SK-N-DZ (cell line): ENCODE measurements around the gene GALNTL6.
"Not testable (repeated sequence)": the region's sequence is repeated elsewhere in the genome, so short reads cannot be mapped to it uniquely, and the experiment has no call there.

ENCODE experiments used
- DNase-seq: peaks from one replicate; pipeline ENCODE4 v3.0.0-alpha.2; 2015; ENCODE audit warnings: low spot score

Gene GALNTL6

DNA sequence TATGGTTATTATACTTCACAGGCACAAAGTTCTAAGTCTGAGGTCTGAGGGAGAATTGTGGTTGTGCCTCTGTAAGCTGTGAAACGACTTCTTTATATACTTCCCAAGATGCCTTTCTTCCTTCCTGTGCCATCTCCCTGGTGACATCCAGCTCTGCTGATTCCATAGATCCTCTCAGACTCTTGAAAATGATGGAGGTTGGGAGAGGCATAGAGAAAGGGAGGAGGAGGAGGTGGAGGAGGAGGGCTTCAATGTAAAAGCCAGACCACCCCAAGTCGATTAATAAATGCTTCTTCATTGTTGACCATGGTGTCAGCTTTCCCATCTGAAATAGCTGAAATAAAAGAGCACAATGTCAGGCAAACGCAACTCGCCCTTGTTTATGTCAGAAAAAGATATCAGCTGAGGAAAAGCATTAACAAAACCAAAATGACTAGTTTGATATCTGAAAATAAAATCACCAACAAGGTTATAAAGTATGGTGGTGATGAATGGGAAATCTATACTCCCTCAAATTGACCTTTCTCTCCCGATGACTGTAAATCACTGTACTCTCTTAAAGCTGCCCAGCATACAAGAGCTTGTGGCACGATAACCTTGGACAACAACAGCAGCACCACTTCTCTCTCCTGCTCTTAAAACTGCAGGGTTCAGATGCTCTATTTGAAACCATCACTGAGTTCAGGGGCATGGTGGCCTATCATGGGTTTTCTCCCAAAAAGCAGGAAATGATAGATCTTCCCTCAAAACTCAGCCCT, 1125.0 kb downstream of the GALNTL6 start:
- no peak for DNase-seq

DNA sequence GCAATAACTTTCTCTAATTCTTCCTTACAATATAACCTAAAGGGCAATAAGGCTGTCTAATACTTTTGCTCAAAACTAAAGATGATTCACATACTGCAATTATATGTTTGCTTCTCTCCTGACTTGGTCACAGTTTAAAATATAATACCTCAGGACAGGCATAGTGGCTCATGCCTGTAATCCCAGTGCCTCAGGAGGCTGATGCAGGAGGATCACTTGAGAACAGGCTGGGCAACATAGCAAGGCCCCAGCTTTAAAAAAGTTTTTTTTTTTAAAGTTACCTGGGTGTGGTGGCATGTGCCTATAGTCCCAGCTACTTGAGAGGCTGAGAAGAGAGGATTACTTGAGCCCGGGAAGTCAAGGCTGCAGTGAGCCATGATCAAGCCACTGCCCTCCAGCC, 1125.7 kb downstream of the GALNTL6 start:
- no peak for DNase-seq

DNA sequence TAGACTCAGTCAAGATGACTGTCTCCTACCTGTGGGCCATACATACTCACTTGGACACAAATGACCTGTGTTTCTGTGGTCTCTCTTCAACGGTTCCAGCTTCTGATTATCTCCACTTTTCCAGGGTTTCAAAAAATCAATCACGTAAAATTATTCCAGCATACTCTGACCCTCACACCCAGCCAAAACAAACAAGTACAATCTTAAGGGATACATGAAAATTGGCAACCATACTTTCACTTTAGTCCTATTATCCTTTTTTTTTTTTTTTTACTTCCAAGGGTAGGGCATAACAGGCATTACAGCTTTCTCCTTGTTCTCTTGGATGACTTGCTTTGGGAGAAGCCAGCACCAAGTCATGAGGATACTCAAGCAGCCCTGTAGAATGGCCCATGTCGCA, 1129.6 kb downstream of the GALNTL6 start:
- DNase-seq: no peak

DNA sequence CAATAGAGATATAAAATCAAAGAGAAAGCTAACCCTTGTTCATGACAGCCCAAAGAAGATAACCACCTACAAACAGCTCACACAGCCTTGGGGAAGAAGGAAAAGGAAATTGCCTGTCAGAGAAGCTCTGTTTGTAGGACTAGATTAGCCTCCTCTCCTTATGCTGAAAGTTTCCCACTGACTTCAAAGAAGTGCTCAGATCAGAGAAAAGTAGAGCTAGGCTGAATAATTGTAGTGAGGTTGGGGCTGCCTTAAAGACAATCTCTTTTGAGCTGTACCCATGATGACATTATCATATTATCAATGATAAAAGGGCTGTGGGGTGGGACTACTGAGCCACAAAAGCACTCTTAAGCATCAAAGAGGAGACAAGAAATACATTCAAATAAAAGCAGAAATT, 1132.4 kb downstream of the GALNTL6 start:
- DNase-seq: no peak

DNA sequence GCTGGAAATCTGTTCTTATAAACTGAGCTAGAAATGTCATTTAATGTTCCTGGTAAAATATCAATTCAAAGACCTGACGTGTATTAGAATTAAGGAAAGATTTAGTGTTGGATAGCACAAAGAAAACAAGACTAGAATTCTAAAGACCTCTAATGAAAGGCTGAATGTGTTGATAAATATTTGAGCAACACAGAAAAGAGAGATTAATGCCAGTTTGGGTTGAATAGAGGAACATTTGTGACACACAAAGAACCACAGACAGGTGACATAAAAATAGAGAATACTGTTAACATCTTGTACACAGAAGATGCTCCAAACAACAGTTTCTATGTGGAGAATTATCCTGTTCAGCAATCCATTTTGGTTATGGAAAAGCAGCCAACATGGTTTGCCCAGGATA, 1133.3 kb downstream of the GALNTL6 start:
- no peak for DNase-seq

DNA sequence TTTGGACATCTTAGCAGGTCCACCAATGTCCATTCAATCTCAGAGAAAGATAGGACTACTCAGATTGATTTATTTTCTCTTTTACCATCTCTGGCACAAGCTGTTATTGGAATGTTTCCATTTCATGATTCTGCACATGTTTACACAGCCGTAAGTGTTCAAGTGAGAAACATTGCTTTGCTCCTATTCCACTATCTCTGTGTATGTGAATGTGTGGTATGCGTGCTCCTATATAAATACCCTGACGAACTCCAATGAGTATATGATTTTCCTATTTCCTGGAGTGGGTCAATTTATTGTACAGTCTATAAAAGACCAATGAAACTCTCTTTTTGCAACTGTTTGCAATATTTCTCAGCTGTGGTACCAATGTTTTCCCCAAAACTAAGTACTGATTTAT, 1134.4 kb downstream of the GALNTL6 start:
- no peak for DNase-seq

DNA sequence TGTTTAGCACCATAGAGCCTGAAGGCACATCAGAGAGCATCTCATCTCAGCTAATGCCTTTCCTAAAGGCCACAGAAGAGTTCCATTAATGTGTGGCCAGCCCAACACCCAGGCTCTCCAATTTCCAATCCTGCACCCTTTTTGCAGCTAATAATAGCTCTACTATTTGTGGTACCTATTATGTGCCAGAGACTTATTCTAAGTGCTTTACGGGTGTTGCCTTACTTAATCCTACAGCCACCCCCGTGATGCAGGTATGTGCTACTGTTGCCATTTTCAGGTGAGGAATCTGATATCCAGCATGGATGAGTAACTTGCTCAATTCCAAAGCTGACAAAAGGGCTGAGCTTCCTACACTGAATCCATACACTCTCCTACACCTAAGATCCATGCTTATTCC, 1137.8 kb downstream of the GALNTL6 start:
- DNase-seq: no peak

DNA sequence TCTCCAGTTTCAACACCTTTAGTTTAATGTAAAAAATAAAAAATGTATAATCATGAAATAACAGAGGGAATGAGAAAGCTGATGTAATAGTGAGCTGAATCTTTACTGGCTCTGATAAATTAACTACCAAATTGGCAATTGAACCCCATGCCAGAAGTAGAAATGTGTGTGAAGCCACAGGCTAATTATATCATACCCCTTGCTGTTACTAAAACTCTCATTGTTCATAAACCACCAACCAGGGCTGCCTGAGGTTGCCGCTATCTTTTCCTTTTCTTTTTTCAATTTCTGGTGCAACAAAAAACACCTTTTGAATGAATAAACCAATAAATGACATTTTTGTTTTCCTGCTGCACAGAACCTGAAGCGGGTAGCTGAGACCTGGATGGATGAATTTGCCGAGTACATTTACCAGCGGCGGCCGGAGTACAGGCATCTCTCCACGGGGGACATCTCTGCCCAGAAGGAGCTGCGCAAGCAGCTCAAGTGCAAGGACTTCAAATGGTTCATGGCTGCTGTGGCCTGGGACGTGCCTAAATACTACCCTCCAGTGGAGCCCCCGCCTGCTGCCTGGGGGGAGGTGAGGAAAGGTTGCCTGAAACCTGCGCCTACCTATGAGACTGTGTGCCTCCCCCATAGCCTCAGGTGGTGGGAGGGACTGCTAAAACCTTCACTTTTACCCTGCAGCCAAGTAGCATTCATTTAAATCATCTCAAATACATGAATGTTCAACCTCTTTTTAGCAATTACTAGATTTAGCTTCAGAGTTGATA, 1138.7 kb downstream of the GALNTL6 start:
- no peak for DNase-seq

DNA sequence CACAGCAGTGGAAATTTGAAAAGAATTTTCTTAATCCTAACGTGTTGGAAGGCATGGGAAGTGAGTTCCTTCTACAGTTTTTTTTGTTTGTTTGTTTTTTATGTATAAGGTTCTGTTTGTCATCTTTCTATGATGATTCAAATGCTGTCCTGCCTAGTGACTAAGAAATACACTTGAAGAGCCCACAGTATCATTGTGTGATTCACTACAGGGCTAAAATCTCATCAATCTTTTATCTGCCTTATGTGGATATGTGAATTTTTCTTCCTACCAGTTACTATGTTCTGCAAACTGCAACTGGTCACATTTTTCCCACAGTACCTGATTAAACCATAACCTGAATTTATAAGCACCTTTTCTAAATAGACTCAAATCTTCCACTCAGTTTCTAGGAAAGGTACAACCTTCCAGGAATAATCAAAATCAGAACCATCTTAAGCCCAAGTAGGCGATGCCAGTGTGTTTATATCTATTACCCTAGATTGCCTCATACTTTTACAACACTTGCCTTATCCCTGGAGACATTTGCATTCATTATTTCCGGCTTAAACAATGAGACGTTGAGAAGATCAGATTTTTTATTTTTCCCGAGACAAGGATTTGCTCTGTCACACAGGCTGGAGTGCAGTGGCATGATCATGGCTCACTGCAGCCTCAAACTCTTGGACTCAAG, 1140.8 kb downstream of the GALNTL6 start:
- DNase-seq: no peak

DNA sequence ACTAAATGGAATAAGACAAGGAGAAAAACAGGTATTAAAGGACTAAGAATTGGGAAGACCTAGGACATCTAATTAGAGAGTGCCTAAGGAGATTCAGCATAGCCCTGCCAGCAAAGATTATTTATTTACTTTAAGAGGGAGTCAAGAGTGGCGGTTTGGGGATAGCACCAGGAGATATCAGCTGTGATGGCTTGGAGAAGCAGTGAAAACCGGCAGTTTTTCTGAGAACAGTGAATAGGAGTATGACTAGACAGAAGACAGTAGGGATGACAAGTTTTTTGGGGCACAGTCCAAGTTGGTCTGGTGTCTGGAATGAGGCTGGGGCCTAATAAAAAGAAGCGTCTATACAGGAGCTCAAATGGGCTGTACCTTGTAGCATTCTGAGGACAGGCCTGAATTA, 1143.1 kb downstream of the GALNTL6 start:
- DNase-seq: not testable (repeated sequence)

DNA sequence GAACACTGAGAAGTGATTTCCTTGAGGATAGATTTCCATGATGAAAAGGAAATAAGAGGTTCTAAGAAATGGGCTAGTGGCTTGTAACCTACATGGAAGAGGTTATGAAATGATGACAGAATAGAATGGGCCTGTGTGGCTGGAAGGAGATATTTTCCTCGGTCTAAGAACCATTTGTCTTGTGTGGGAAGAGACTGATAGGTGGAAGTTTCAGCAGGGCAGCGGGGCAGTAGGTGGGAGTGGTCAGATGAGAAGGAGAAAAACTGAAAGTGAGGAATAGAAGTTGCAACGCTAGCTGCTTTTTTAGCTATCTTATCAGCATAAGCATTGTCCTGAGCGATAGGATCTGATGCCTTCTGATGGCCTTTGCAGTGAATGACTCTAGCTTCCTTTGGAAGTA, 1144.0 kb downstream of the GALNTL6 start:
- no peak for DNase-seq

DNA sequence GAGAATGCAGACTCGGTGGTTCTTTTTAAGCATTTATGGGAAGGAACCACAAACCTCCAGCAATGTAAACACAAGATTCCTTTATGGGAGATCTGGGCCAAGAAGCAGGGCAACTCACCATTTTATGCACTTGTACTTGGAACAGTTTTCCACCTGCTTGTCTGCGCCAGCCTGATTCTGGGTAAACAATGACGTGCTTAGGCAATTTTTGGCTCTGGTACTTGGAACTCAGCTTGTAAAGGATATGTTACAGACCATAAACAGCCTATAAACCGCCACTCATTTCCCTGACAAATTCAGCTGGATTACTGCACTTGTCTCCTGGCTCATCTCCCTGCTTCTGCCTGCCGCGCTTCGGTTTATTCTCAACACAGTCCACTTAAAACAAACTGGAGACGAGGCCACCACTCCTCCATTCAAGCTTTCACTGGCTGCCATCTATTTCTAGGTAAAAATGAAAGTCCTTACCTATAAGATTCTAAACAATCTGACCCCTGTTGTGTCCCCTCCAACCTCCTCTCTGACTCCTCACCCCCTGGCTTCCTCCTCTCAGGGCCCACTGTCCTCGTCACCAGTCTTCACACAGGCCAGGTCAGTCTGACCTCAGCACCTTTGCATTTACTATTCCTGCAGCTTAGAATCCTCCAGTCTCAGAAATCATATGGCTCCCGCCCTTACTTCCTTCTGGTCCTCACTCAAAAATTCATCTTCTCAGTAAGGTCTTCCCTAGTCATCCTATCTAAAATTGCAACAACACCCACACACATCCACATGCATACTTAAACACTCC, 1149.6 kb downstream of the GALNTL6 start:
- DNase-seq: no peak

DNA sequence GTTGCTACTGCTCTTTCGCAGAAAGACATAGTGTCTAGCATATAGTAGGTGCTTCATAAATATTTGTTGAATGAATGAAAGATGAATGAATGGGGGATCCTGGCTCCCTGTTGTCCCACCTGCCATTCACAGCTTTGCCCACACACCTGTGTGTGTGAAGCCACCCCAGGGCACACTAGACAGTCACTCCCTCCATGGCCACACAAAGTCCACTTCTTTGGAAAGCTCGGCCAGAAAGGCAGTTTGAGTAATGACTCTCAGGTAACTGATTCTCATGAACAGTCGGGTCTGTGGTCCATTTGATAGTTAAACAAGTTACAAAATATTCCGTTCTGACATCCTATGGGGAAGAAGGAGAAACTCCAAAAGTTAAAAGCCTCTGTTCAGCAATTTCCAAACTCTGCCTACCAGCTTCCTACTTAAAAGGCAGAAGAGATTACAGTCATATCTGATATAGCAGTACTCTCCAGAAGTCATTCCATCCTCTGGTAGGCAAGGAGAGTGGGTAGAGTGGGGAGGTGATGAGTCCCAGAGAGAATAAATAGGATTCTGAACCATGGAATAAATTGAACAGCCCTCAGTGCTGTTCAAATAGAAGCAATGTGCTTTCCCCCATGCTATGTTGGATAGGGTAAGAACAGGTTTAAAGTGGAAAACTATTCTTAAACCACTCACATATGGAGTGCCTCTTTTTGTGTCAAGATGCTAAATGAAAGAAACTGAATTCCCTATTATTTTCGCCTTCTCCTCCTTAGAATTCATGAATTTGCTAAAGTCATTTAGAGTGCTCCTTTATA, 1150.5 kb downstream of the GALNTL6 start:
- DNase-seq: no peak

DNA sequence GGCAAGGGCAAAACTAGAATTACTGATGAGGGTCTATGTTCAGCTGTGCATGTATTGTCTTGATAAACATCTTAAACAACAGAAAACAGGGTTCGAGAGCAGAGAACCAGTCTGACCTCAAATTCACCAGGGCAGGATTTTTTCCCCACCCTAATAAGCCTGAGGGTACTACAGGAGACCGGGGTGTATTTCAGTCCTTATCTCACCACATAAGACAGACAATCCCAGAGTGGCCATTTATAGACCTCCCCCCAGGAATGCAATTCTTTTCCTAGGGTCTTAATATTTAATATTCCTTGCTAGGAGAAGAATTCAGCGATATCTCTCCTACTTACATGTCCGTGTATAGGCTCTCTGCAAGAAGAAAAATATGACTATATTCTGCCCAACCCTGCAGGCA, 1157.0 kb downstream of the GALNTL6 start:
- DNase-seq: not testable (repeated sequence)

DNA sequence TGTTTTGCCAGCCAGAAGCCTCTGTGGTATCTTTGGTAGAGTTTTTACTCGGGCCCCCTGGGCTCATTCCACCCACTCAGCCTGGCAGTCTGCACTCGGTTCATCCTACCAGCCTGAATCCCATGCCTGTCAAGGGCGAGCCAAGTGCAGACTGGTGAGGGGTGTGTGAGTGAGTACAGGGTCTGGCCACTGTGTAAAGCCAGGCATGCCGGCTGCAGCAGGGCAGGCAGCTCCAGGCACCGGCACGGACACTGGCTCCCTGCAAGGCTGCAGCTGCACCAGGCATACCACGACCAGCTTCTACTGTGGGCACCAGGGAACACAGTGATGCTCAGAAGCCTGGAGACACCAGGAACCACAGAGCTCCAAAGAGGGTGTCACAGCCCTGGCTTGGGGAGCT, 1161.4 kb downstream of the GALNTL6 start:
- no peak for DNase-seq

DNA sequence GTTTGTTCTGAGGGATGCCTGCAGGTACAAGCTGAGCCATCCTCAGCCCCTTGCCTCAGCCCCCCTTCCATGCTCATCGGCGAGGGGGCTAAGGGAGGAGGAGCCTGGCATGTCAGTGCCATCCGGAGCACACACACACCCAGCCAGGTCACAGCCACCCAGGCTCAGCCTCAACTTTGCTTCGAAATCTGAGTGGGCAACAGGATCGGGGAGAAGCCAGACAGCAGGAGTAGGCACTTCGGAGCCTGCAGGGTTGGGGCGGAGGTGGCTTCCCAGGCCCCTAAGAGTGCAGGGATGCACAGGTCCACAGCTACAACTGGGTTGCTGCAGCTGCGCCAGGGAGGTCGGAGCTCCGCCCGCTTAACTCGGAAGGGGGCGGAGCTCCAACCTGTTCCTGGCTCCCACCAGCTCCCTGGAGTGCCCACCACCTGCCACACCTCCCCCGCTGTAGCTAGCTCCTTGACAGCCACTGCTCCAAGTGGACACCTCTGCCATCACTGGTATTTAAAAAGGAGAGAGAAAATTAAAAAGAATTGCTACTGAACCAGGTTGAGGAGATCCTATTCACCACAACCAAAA, 1162.5 kb downstream of the GALNTL6 start:
- DNase-seq: peak; percentile 20

DNA sequence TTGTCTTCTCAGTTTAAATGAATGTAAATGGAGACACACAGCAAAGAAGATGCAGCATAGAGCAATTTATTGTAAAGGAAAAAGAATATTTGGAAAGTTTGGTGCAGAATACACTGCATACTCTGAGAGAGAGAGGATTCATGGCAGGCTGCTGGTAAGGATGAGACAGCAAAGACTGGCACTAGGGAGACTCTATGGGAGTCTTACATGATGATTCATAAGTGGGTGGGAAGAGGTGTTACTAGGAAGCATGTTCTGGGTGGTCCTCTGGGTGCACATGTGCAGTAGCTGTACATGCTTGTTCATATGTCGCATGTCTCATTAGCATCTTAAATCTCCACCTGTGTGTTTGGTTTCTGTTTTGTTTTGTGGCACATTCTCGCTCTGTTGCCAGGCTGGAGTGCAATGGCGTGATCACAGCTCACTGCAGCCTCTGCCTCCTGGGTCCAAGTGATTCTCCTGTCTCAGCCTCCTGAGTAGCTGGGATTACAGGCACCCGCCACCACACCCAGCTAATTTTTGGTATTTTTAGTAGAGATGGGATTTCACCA, 1164.4 kb downstream of the GALNTL6 start:
- not testable (repeated sequence) for DNase-seq

DNA sequence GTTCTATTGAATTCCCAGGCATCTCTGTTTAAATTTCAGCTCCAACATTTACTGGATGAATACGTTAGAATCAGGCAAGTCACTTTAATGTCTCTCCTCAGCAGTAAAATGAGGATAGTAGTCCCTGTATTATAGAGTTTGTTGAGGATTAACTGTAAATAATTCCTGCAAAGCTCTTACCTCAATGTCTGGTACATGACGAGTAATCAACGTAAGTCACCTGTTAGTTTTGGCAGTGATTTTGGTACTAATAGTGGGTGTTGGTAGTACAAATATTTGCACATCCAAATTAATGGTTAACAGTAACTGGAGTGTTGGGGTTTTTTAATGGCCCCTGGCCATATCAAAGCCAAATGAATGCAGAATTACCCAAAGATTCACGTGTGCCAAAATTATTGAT, 1165.6 kb downstream of the GALNTL6 start:
- DNase-seq: no peak

DNA sequence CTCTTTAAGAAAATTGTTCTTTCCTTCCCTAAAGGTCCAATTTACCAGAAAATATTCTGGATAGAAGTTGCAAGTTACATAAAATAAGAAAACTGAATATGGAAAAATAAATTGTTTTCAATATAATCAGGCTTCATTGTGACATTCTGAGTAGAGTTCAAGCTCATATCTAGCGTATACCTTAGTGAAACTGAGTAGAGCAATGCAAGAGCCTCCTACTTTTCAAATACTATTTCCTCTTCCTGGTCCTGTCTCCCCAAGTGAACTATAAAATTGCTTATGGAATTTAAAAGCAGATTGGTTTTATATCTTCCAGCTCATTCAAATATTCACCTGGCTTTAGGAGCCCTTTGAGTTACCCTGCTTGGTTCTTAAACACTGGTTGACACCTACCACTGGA, 1166.1 kb downstream of the GALNTL6 start:
- no peak for DNase-seq

DNA sequence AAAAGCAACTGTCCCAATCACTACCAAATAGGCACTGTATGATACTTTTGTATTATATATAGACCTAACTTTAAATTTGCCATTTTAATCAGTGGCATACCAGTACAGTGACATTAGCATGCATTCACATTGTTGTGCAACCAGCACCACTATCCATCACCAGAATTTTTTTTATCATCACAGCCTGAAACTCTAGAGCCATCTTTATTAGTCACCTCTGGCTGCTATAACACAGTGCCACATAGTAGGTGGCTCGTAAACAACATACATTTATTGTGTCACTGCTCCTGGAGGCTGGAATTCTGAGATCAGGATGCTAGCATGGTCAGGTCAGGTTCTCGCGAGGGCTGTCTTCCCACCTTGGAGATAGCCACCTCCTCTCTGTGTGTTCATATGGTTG, 1167.0 kb downstream of the GALNTL6 start:
- DNase-seq: no peak
